Thoracic aorta (tissue), 2 donors: ENCODE data around the gene ZFYVE19. TPM values are rescaled to one million over a fixed set of nuclear protein-coding genes. Genes with fewer than 3 reads are reported as not detected.

Experiments used
- ATAC-seq: fragments of 150-250 bp; one replicate; pipeline ENCODE4 v1.8.0; 2017; ENCODE audit warnings: low read depth; ENCODE audit not compliant: insufficient number of reproducible peaks, low FRiP score
- DNase-seq: peaks from one replicate; pipeline ENCODE4 v3.0.0-alpha.2; 2020; ENCODE audit warnings: low spot score
- H3K27ac ChIP-seq, 2 donors: fragments of 200-600 bp; sonication (generic); 1 replicate in 1 of 2; 2 replicates in 1 of 2; pipeline ENCODE4 v1.5.1; 2016; ENCODE audit warnings: mild to moderate bottlenecking in 2 of 2, moderate library complexity in 2 of 2
- H3K27me3 ChIP-seq: fragments of 200-600 bp; sonication (generic); replicated peaks from 2 replicates; pipeline ENCODE4 v1.6.0; 2016; ENCODE audit warnings: mild to moderate bottlenecking; ENCODE audit not compliant: insufficient read depth
- H3K36me3 ChIP-seq: fragments of 200-600 bp; sonication (generic); one replicate; pipeline ENCODE4 v1.5.1; 2016
- H3K4me1 ChIP-seq, 2 donors: fragments of 200-600 bp; sonication (generic); 1 replicate in 1 of 2; 2 replicates in 1 of 2; pipeline versions ENCODE4 v1.5.1 to v1.6.0; 2016; ENCODE audit warnings: low read depth in 2 of 2, mild to moderate bottlenecking in 1 of 2; ENCODE audit not compliant: control insufficient read depth in 1 of 2
- H3K4me3 ChIP-seq: fragments of 200-600 bp; sonication (generic); 2 replicates; pipeline ENCODE4 v1.5.1; 2016; ENCODE audit warnings: mild to moderate bottlenecking
- H3K9me3 ChIP-seq: fragments of 200-600 bp; sonication (generic); 2 replicates; pipeline ENCODE4 v1.5.1; 2016
- CTCF ChIP-seq: fragments of 200-600 bp; sonication (generic); IDR thresholded peaks from one replicate; pipeline ENCODE4 v1.5.1; 2019; ENCODE audit warnings: antibody characterized with exemption
- total RNA-seq, 2 donors: library from RNA; depleted of rRNA; stranded (reverse); fragments of >200 nt; gene quantifications; one replicate each; pipeline versions ENCODE4 v1.1.0 to v1.2.3, GENCODE V29; 2016

ZFYVE19 gene
- total RNA-seq, 2 donors from 2014 or later, result 10.9 to 17.3 TPM

- DNase-seq (no peak), ATAC-seq (no peak)
- no peaks in the 10 kb centered on the region for H3K9me3 ChIP-seq
- no peaks in the 10 kb centered on the region for H3K27me3 ChIP-seq
- no peaks in the 10 kb centered on the region for H3K36me3 ChIP-seq
- no peak overlapping the region for H3K27ac ChIP-seq
- no peak for TF ChIP-seq CTCF
- H3K4me3 ChIP-seq, result no peak overlapping the region
- no peaks in the 10 kb centered on the region for H3K4me1 ChIP-seq
These were observed 29.1 kb downstream of the ZFYVE19 start for GRCh38 chr15:40836020-40836419.

GRCh38 chr15:40838756-40839155 is 31.9 kb downstream of the ZFYVE19 start:
- Histone ChIP-seq H3K9me3 (no peaks in the 10 kb centered on the region), H3K4me3 (no peak overlapping the region), H3K27ac (no peak overlapping the region), H3K36me3 (no peaks in the 10 kb centered on the region), H3K4me1 (peaks cover 3 to 5% of the 10 kb centered on the region in 2 donors), H3K27me3 (no peaks in the 10 kb centered on the region)
- DNase-seq (no peak), ATAC-seq (no peak)
- no peak for TF ChIP-seq CTCF

- H3K9me3 ChIP-seq, result no peaks in the 10 kb centered on the region
- no peak overlapping the region for H3K27ac ChIP-seq
- peaks cover 5% of the 10 kb centered on the region for H3K27me3 ChIP-seq
- H3K4me3 ChIP-seq, result no peak overlapping the region
- H3K4me1 ChIP-seq, result peaks cover 14 to 23% of the 10 kb centered on the region in 2 donors
- no peak for ATAC-seq
- no peak for DNase-seq
- TF ChIP-seq CTCF, result no peak
- H3K36me3 ChIP-seq, result no peaks in the 10 kb centered on the region
These were observed 34.9 kb downstream of the ZFYVE19 start for GRCh38 chr15:40841741-40842140.

GRCh38 chr15:40843261-40843884 is 36.5 kb downstream of the ZFYVE19 start:
- no peaks in the 10 kb centered on the region for H3K36me3 ChIP-seq
- H3K27me3 ChIP-seq, result peaks cover 5% of the 10 kb centered on the region
- H3K27ac ChIP-seq, result no peak overlapping the region
- DNase-seq, result no peak
- no peaks in the 10 kb centered on the region for H3K9me3 ChIP-seq
- no peak for ATAC-seq
- H3K4me1 ChIP-seq, result peaks cover 14 to 23% of the 10 kb centered on the region in 2 donors
- peak overlapping the region; percentile 71 for H3K4me3 ChIP-seq
- no peak for TF ChIP-seq CTCF

GRCh38 chr15:40843885-40844695 is 37.2 kb downstream of the ZFYVE19 start, which contains the start of gene SPINT1:
SPINT1 (plus strand) TSS chr15:40844048; CDS start chr15:40844555, 507 bp downstream.
- ATAC-seq (no peak), DNase-seq (no peak)
- Histone ChIP-seq H3K27me3 (peaks cover 5% of the 10 kb centered on the region), H3K4me3 (peak within 1 kb of the TSS; percentile 71), H3K9me3 (no peaks in the 10 kb centered on the region), H3K36me3 (no peaks in the 10 kb centered on the region), H3K27ac (no peak within 1 kb of the TSS), H3K4me1 (peaks cover 14 to 23% of the 10 kb centered on the region in 2 donors)
- TF ChIP-seq CTCF, result no peak
